Caco-2 (cell line): ENCODE data around the gene ELMO2. TPM values are rescaled to one million over a fixed set of nuclear protein-coding genes. Genes with fewer than 3 reads are reported as not detected.

ENCODE experiments used
- BruUV-seq: library from RNA; stranded (reverse); fragments of 400-500 nt; replicated peaks from 2 replicates; lab custom pipeline; 2021; lab: Mats Ljungman, UMichigan
- CTCF ChIA-PET: fragments of 300-600 bp; sonication (Branson Sonifier 250); formaldehyde crosslinking; loops from one replicate; lab custom pipeline; 2022; ENCODE audit warnings: antibody characterized with exemption; lab: Charles Lee
- POLR2A ChIA-PET: fragments of 300-600 bp; sonication (Branson Sonifier 250); formaldehyde crosslinking; loops from one replicate; lab custom pipeline; 2022; ENCODE audit warnings: antibody characterized with exemption; lab: Charles Lee
- DNase-seq, 2 experiments: peaks; one replicate each; pipeline versions ENCODE4 v3.0.0 to v3.0.0-alpha.2; 2020 to 2022
- H3K27me3 ChIP-seq: replicated peaks from 2 replicates; pipeline ENCODE4 v1.6.0; 2011; ENCODE audit warnings: low read length; ENCODE audit not compliant: control insufficient read depth, insufficient read depth
- H3K36me3 ChIP-seq: 2 replicates; pipeline ENCODE4 v1.5.1; 2011; ENCODE audit warnings: low read length; ENCODE audit not compliant: control insufficient read depth, insufficient read depth
- H3K4me1 ChIP-seq: fragments of 250-450 bp; sonication (Bioruptor Pico); 2 replicates; pipeline ENCODE4 v1.5.1; 2020; ENCODE audit warnings: mild to moderate bottlenecking
- H3K4me3 ChIP-seq: 2 replicates; pipeline ENCODE4 v1.5.1; 2011; ENCODE audit warnings: low read depth, mild to moderate bottlenecking, control low read depth, low read length
- H3K9me3 ChIP-seq: fragments of 250-450 bp; sonication (Bioruptor Pico); 2 replicates; pipeline ENCODE4 v1.5.1; 2020; ENCODE audit warnings: mild to moderate bottlenecking, moderate library complexity
- H3K27ac Mint-ChIP-seq: one replicate; pipeline ENCODE4 v1.8.0; 2022; ENCODE audit warnings: mixed read lengths; ENCODE audit not compliant: unreplicated experiment
- H3K27me3 Mint-ChIP-seq: one replicate; pipeline ENCODE4 v1.8.0; 2022; ENCODE audit warnings: mixed read lengths; ENCODE audit not compliant: insufficient read depth, unreplicated experiment
- H3K36me3 Mint-ChIP-seq: one replicate; pipeline ENCODE4 v1.8.0; 2022; ENCODE audit warnings: mild to moderate bottlenecking, mixed read lengths; ENCODE audit not compliant: insufficient read depth, unreplicated experiment
- H3K4me1 Mint-ChIP-seq: one replicate; pipeline ENCODE4 v1.8.0; 2022; ENCODE audit warnings: low read depth, mixed read lengths; ENCODE audit not compliant: unreplicated experiment
- H3K4me3 Mint-ChIP-seq: one replicate; pipeline ENCODE4 v1.8.0; 2022; ENCODE audit warnings: mild to moderate bottlenecking, moderate library complexity, mixed read lengths; ENCODE audit not compliant: unreplicated experiment
- H3K9me3 Mint-ChIP-seq: one replicate; pipeline ENCODE4 v1.8.0; 2022; ENCODE audit warnings: mixed read lengths; ENCODE audit not compliant: unreplicated experiment
- intact Hi-C: fragments of 100-400 bp; cut with micrococcal nuclease; formaldehyde crosslinking; loops from one replicate; pipeline ENCODE4 v1.10.0; 2022; ENCODE audit not compliant: unreplicated experiment
- total RNA-seq: library from RNA; stranded (reverse); gene quantifications from 2 replicates; pipeline ENCODE4 v1.2.3, GENCODE V29; 2022
- TF ChIP-seq, protein P1 (sequence below), 2 experiments: fragments of 200-600 bp in 1 of 2; IDR thresholded peaks; 1 replicate in 1 of 2; 2 replicates in 1 of 2; pipeline versions ENCODE4 v1.5.1 to v1.8.0; 2011 to 2022; ENCODE audit warnings: antibody characterized with exemption in 1 of 2, control low read depth in 1 of 2, inconsistent platforms in 1 of 2, low read depth in 1 of 2, low read length in 1 of 2, mild to moderate bottlenecking in 1 of 2, moderate library complexity in 1 of 2; ENCODE audit not compliant: insufficient read depth in 1 of 2, severe bottlenecking in 1 of 2, unreplicated experiment in 1 of 2

Gene ELMO2
- total RNA-seq, 1 experiment from 2014 or later = 82.4 TPM

- H3K4me1 ChIP-seq = peaks cover 34% of the 10 kb centered on the region
- H3K9me3 ChIP-seq = no peaks in the 10 kb centered on the region
- no peak for DNase-seq
- no peak overlapping the region for H3K4me3 ChIP-seq
- Mint-ChIP-seq H3K36me3 (peaks cover 37% of the 10 kb centered on the region), H3K4me1 (peaks cover 38% of the 10 kb centered on the region), H3K27ac (peak overlapping the region; percentile 89), H3K4me3 (no peak overlapping the region), H3K27me3 (no peaks in the 10 kb centered on the region), H3K9me3 (no peaks in the 10 kb centered on the region)
- H3K27me3 ChIP-seq = no peaks in the 10 kb centered on the region
- CTCF ChIA-PET = interaction anchor here (0.6 kb wide), 1 partner anchor 27 kb away, joined by 3 read pairs; no protein-coding TSS in a partner anchor
- H3K36me3 ChIP-seq = peaks cover 3% of the 10 kb centered on the region
- TF ChIP-seq, protein P1, sequence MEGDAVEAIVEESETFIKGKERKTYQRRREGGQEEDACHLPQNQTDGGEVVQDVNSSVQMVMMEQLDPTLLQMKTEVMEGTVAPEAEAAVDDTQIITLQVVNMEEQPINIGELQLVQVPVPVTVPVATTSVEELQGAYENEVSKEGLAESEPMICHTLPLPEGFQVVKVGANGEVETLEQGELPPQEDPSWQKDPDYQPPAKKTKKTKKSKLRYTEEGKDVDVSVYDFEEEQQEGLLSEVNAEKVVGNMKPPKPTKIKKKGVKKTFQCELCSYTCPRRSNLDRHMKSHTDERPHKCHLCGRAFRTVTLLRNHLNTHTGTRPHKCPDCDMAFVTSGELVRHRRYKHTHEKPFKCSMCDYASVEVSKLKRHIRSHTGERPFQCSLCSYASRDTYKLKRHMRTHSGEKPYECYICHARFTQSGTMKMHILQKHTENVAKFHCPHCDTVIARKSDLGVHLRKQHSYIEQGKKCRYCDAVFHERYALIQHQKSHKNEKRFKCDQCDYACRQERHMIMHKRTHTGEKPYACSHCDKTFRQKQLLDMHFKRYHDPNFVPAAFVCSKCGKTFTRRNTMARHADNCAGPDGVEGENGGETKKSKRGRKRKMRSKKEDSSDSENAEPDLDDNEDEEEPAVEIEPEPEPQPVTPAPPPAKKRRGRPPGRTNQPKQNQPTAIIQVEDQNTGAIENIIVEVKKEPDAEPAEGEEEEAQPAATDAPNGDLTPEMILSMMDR (IDR thresholded peaks at IDR 0.05; ENCODE audit: insufficient read depth in 1 of 2, low read depth in 1 of 2, low read length in 1 of 2, severe bottlenecking in 1 of 2, unreplicated experiment in 1 of 2) = no peak
- no TSS peak for BruUV-seq
- intact Hi-C loops = loop anchor here (10.0 kb wide), 1 partner anchor 336 kb away; no protein-coding TSS in a partner anchor
- POLR2A ChIA-PET = no interaction called here
Observed at GRCh38 chr20:46350986-46351267, 55.5 kb downstream of the ELMO2 start.

- H3K36me3 Mint-ChIP-seq = peaks cover 32% of the 10 kb centered on the region
- Histone ChIP-seq H3K4me1 (peaks cover 29% of the 10 kb centered on the region), H3K36me3 (peaks cover 3% of the 10 kb centered on the region), H3K9me3 (no peaks in the 10 kb centered on the region), H3K4me3 (no peak overlapping the region), H3K27me3 (no peaks in the 10 kb centered on the region)
- TF ChIP-seq, protein P1 (IDR thresholded peaks at IDR 0.05; ENCODE audit: insufficient read depth in 1 of 2, low read depth in 1 of 2, low read length in 1 of 2, severe bottlenecking in 1 of 2, unreplicated experiment in 1 of 2) = no peak
- POLR2A ChIA-PET = interaction anchor here (0.6 to 2.7 kb wide), 2 partner anchors 14 to 264 kb away, joined by 9 to 14 read pairs; no protein-coding TSS in a partner anchor
- DNase-seq = no peak
- CTCF ChIA-PET = interaction anchor here (0.6 to 2.7 kb wide), 3 partner anchors 28 to 44 kb away, joined by 3 to 32 read pairs (median 3); no protein-coding TSS in a partner anchor
- intact Hi-C loops = loop anchor here (10.0 kb wide), 1 partner anchor 336 kb away; no protein-coding TSS in a partner anchor
- peaks cover 33% of the 10 kb centered on the region for H3K4me1 Mint-ChIP-seq
- H3K4me3 Mint-ChIP-seq = no peak overlapping the region
- BruUV-seq = no TSS peak
- H3K27me3 Mint-ChIP-seq = no peaks in the 10 kb centered on the region
- no peaks in the 10 kb centered on the region for H3K9me3 Mint-ChIP-seq
- H3K27ac Mint-ChIP-seq = peak overlapping the region; percentile 89
Observed at GRCh38 chr20:46350201-46350985, 56.0 kb downstream of the ELMO2 start.

GRCh38 chr20:46349742-46350056, 56.7 kb downstream of the ELMO2 start:
- Mint-ChIP-seq H3K27me3 (peaks cover 3% of the 10 kb centered on the region), H3K4me3 (no peak overlapping the region), H3K9me3 (no peaks in the 10 kb centered on the region), H3K27ac (no peak overlapping the region), H3K36me3 (peaks cover 32% of the 10 kb centered on the region), H3K4me1 (peaks cover 30% of the 10 kb centered on the region)
- CTCF ChIA-PET = interaction anchor here (0.6 to 2.7 kb wide), 7 partner anchors 23 to 340 kb away, joined by 3 to 32 read pairs (median 7); no protein-coding TSS in a partner anchor
- intact Hi-C loops = loop anchor here (1.0 to 10.0 kb wide), 4 partner anchors 14 to 335 kb away; no protein-coding TSS in a partner anchor
- peaks cover 22% of the 10 kb centered on the region for H3K4me1 ChIP-seq
- H3K4me3 ChIP-seq = no peak overlapping the region
- no peaks in the 10 kb centered on the region for H3K27me3 ChIP-seq
- DNase-seq = no peak
- POLR2A ChIA-PET = interaction anchor here (1.9 to 2.7 kb wide), 2 partner anchors 14 to 57 kb away, joined by 5 to 14 read pairs; partner anchors contain the start of gene ELMO2
- no peaks in the 10 kb centered on the region for H3K9me3 ChIP-seq
- TF ChIP-seq, protein P1 (IDR thresholded peaks at IDR 0.05; ENCODE audit: insufficient read depth in 1 of 2, low read depth in 1 of 2, low read length in 1 of 2, severe bottlenecking in 1 of 2, unreplicated experiment in 1 of 2) = no peak
- no TSS peak for BruUV-seq
- peaks cover 2% of the 10 kb centered on the region for H3K36me3 ChIP-seq
